Mesothelial cell of epicardium (in vitro differentiated cells): ENCODE data around the gene SULF2. TPM values are rescaled to one million over a fixed set of nuclear protein-coding genes. Genes with fewer than 3 reads are reported as not detected.

Experiments
- DNase-seq, 2 experiments: peaks; one replicate each; pipeline ENCODE4 v3.0.0; 2021; ENCODE audit warnings: low spot score in 2 of 2; ENCODE audit not compliant: unreplicated experiment in 2 of 2
- H3K27ac Mint-ChIP-seq: 2 replicates; pipeline ENCODE4 v1.8.0; 2021; ENCODE audit warnings: mixed read lengths
- H3K27me3 Mint-ChIP-seq: 2 replicates; pipeline ENCODE4 v1.8.0; 2021; ENCODE audit warnings: low read depth, mixed read lengths
- H3K36me3 Mint-ChIP-seq: 2 replicates; pipeline ENCODE4 v1.8.0; 2021; ENCODE audit warnings: mixed read lengths
- H3K4me1 Mint-ChIP-seq: 2 replicates; pipeline ENCODE4 v1.8.0; 2021; ENCODE audit warnings: mixed read lengths
- H3K4me3 Mint-ChIP-seq: 2 replicates; pipeline ENCODE4 v1.8.0; 2021; ENCODE audit warnings: mild to moderate bottlenecking, moderate library complexity, mixed read lengths
- H3K9me3 Mint-ChIP-seq: 2 replicates; pipeline ENCODE4 v1.8.0; 2021; ENCODE audit warnings: mixed read lengths
- CTCF ChIP-seq: fragments of 200-600 bp; sonication (generic); IDR thresholded peaks from one replicate; pipeline ENCODE4 v1.5.0; 2021; ENCODE audit warnings: antibody characterized with exemption; ENCODE audit not compliant: unreplicated experiment
- total RNA-seq: library from RNA; stranded (reverse); gene quantifications from 3 replicates; pipeline ENCODE4 v1.2.1, GENCODE V29; 2021

The SULF2 gene
- total RNA-seq, 1 donor from 2014 or later: 77.0 TPM

- no peaks in the 10 kb centered on the region for H3K9me3 Mint-ChIP-seq
- H3K4me3 Mint-ChIP-seq: no peak overlapping the region
- H3K27ac Mint-ChIP-seq: no peak overlapping the region
- H3K36me3 Mint-ChIP-seq: peaks cover 23% of the 10 kb centered on the region
- H3K4me1 Mint-ChIP-seq: peaks cover 6% of the 10 kb centered on the region
- no peak for TF ChIP-seq CTCF
- DNase-seq: no peak
- H3K27me3 Mint-ChIP-seq: no peaks in the 10 kb centered on the region
Measured at GRCh38 chr20:47623206-47623605, 162.1 kb downstream of the SULF2 start.

GRCh38 chr20:47622118-47622665 is 163.1 kb downstream of the SULF2 start:
- Mint-ChIP-seq H3K27ac (no peak overlapping the region), H3K27me3 (no peaks in the 10 kb centered on the region), H3K4me3 (no peak overlapping the region), H3K4me1 (peaks cover 8% of the 10 kb centered on the region), H3K9me3 (no peaks in the 10 kb centered on the region), H3K36me3 (peaks cover 17% of the 10 kb centered on the region)
- no peak for DNase-seq
- no peak for TF ChIP-seq CTCF

- Mint-ChIP-seq H3K36me3 (peaks cover 7% of the 10 kb centered on the region), H3K4me1 (peaks cover 8% of the 10 kb centered on the region), H3K9me3 (no peaks in the 10 kb centered on the region), H3K4me3 (no peak overlapping the region), H3K27me3 (no peaks in the 10 kb centered on the region), H3K27ac (peak overlapping the region; percentile 13)
- no peak for DNase-seq
- TF ChIP-seq CTCF: peak; percentile 81
Measured at GRCh38 chr20:47620808-47621805, 164.2 kb downstream of the SULF2 start.

- Mint-ChIP-seq H3K27me3 (no peaks in the 10 kb centered on the region), H3K4me1 (peaks cover 8% of the 10 kb centered on the region), H3K36me3 (peaks cover 3% of the 10 kb centered on the region), H3K27ac (no peak overlapping the region), H3K4me3 (no peak overlapping the region), H3K9me3 (no peaks in the 10 kb centered on the region)
- no peak for TF ChIP-seq CTCF
- DNase-seq: no peak
Measured at GRCh38 chr20:47618479-47618878, 166.8 kb downstream of the SULF2 start.

- no peak overlapping the region for H3K4me3 Mint-ChIP-seq
- no peaks in the 10 kb centered on the region for H3K36me3 Mint-ChIP-seq
- no peak for TF ChIP-seq CTCF
- H3K9me3 Mint-ChIP-seq: no peaks in the 10 kb centered on the region
- DNase-seq: no peak
- H3K27ac Mint-ChIP-seq: no peak overlapping the region
- peaks cover 10% of the 10 kb centered on the region for H3K4me1 Mint-ChIP-seq
- H3K27me3 Mint-ChIP-seq: no peaks in the 10 kb centered on the region
Measured at GRCh38 chr20:47614703-47615309, 170.5 kb downstream of the SULF2 start.
